ENCODE results near the gene CIAPIN1. TPM values are rescaled to one million over a fixed set of nuclear protein-coding genes. Genes with fewer than 3 reads are reported as not detected.
A peak's percentile ranks its signal among the peaks of the same experiment; 100 is the strongest.

Gene CIAPIN1
- total RNA-seq, 1 experiment from 2014 or later: 82.8 TPM

- no peak within 1 kb of the TSS for H4K5ac ChIP-seq (ENCODE audit: insufficient read length, low read depth, low read length)
- H3K36me3 Mint-ChIP-seq (ENCODE audit: insufficient read depth in 1 of 3, low read depth in 3 of 3): peaks cover 19 to 78% (median 43%) of the 10 kb centered on the region in 3 experiments; a peak in 6 of 7 replicates
- no peaks in the 10 kb centered on the region for H3K9me3 ChIP-seq (ENCODE audit: control insufficient read depth, low read depth, low read length)
- no peak within 1 kb of the TSS for H3K4ac ChIP-seq (ENCODE audit: low read depth, low read length)
- no peak within 1 kb of the TSS for H2BK20ac ChIP-seq (ENCODE audit: low read depth, low read length, poor library complexity, severe bottlenecking)
- H4K8ac ChIP-seq (replicated peaks; ENCODE audit: insufficient read length, low read depth, low read length): peak within 1 kb of the TSS; percentile 53
- no peak within 1 kb of the TSS for H2BK5ac ChIP-seq (ENCODE audit: insufficient read length, low read length)
- peaks cover 3 to 6% of the 10 kb centered on the region in 2 experiments for H3K4me1 Mint-ChIP-seq
- H2BK120ac ChIP-seq (ENCODE audit: low read depth, low read length, poor library complexity, severe bottlenecking): no peak within 1 kb of the TSS
- no peak within 1 kb of the TSS for H3K56ac ChIP-seq (ENCODE audit: insufficient read length, low read depth, low read length)
- peak within 1 kb of the TSS; percentile 92 to 100 (median 100) for H3K27ac Mint-ChIP-seq
- no CpG with 5 or more reads among the region's 47 CpGs for WGBS (ENCODE audit: extremely low coverage, insufficient read length, low lambda C conversion rate)
- no peak within 1 kb of the TSS for H3K23ac ChIP-seq (ENCODE audit: insufficient read length, low read depth, low read length)
- no peak within 1 kb of the TSS for H2AK5ac ChIP-seq (ENCODE audit: insufficient read length, low read length)
- H4K20me1 ChIP-seq (ENCODE audit: control insufficient read depth, insufficient read depth, insufficient read length): no peaks in the 10 kb centered on the region
- no peak within 1 kb of the TSS for H3K27ac ChIP-seq (ENCODE audit: insufficient read length, low read depth, low read length)
- no peaks in the 10 kb centered on the region for H3K79me1 ChIP-seq (ENCODE audit: insufficient read depth, low read depth, low read length, poor library complexity, severe bottlenecking)
- H4K91ac ChIP-seq (ENCODE audit: insufficient read length, low read depth, low read length): no peak within 1 kb of the TSS
- peak within 1 kb of the TSS; percentile 85; the same call in 1 of the 2 replicates for H3K14ac ChIP-seq (ENCODE audit: insufficient read depth, low read length)
- no peak within 1 kb of the TSS for H2AFZ ChIP-seq (ENCODE audit: low read length)
- H2BK15ac ChIP-seq (ENCODE audit: low read depth, low read length): no peak within 1 kb of the TSS
- no peaks in the 10 kb centered on the region for H3K4me1 ChIP-seq (ENCODE audit: insufficient read depth, low read length)
- H3K9me3 Mint-ChIP-seq: no peaks in the 10 kb centered on the region
- no peak within 1 kb of the TSS for H3K18ac ChIP-seq (ENCODE audit: insufficient read length, low read depth, low read length)
- no peak within 1 kb of the TSS for H3T11ph ChIP-seq (ENCODE audit: low read length)
- no peaks in the 10 kb centered on the region for H3K27me3 Mint-ChIP-seq (ENCODE audit: low read depth)
- DNase-seq: peak; percentile 85
- H3K9ac ChIP-seq (ENCODE audit: extremely low read depth, insufficient read length, low read length): peak within 1 kb of the TSS; percentile 94
- TF ChIP-seq CTCF (conservative IDR thresholded peaks at IDR 0.05): peak; percentile 97
- peak within 1 kb of the TSS; percentile 99 to 100 for H3K4me3 Mint-ChIP-seq
- peaks cover 7% of the 10 kb centered on the region; the same call in 1 of the 2 replicates for H3K79me2 ChIP-seq (ENCODE audit: insufficient read depth, low read length)
- peaks cover 4% of the 10 kb centered on the region for H3K23me2 ChIP-seq (ENCODE audit: insufficient read length, low read depth, low read length, poor library complexity, severe bottlenecking)
- no peaks in the 10 kb centered on the region for H3K27me3 ChIP-seq (ENCODE audit: insufficient read depth, low read length)
- H3K4me2 ChIP-seq (ENCODE audit: insufficient read depth, insufficient read length, low read length): peak within 1 kb of the TSS; percentile 91
- no peak within 1 kb of the TSS for H2BK12ac ChIP-seq (ENCODE audit: insufficient read length, low read depth, low read length)
These were observed 15.2 kb upstream of the CIAPIN1 start, which contains the start of gene POLR2C for GRCh38 chr16:57462209-57462977. TSS of gene POLR2C (plus strand) at chr16:57462679. CDS start at chr16:57462725, 46 bp downstream.

Measured in H9 (cell line).